ENCODE results near the gene PA2G4.

DNA sequence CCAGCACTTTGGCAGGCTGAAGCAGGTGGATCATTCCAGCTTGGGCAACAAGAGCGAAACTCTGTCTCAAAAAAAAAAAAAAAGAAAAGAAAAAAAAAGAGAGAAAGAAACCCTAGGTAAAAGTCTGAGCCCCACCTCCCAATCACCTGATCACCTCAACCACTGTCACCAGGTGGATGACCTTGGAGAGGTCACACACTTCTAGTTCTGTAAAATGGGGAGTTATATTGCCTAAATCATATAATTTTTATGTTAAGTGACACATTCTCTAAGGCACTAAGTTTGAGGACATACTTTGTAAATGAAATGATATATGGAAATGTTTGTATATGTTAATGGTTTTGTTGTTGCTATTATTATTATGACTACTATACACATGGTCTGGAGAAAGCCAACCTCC is 25.9 kb upstream of the PA2G4 start:
- TF ChIP-seq, protein P1, sequence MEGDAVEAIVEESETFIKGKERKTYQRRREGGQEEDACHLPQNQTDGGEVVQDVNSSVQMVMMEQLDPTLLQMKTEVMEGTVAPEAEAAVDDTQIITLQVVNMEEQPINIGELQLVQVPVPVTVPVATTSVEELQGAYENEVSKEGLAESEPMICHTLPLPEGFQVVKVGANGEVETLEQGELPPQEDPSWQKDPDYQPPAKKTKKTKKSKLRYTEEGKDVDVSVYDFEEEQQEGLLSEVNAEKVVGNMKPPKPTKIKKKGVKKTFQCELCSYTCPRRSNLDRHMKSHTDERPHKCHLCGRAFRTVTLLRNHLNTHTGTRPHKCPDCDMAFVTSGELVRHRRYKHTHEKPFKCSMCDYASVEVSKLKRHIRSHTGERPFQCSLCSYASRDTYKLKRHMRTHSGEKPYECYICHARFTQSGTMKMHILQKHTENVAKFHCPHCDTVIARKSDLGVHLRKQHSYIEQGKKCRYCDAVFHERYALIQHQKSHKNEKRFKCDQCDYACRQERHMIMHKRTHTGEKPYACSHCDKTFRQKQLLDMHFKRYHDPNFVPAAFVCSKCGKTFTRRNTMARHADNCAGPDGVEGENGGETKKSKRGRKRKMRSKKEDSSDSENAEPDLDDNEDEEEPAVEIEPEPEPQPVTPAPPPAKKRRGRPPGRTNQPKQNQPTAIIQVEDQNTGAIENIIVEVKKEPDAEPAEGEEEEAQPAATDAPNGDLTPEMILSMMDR (IDR thresholded peaks at IDR 0.05; ENCODE audit: borderline replicate concordance, extremely low read depth, low read length, poor library complexity, severe bottlenecking) = no peak
- no peak for TF ChIP-seq EZH2 (IDR thresholded peaks at IDR 0.05; ENCODE audit: borderline replicate concordance, low read depth, low read length, severe bottlenecking)
